Measurements from ENCODE around the gene LRRC18.

Gene LRRC18

GRCh38 chr10:48970654-48971053 is 31.0 kb upstream of the LRRC18 start:
- Histone ChIP-seq H3K27me3 (ENCODE audit: control insufficient read depth in 5 of 5, insufficient read depth in 4 of 5, low read length in 5 of 5) (peaks cover 0 to 3% (median 2%) of the 10 kb centered on the region in 5 donors), H3K9me3 (ENCODE audit: control insufficient read depth in 5 of 5, low read length in 5 of 5) (no peaks in the 10 kb centered on the region), H3K36me3 (ENCODE audit: control insufficient read depth in 5 of 5, insufficient read depth in 5 of 5, low read length in 5 of 5) (peaks cover 0 to 26% (median 0%) of the 10 kb centered on the region in 5 donors), H3K9ac (ENCODE audit: low read length in 5 of 5) (no peak overlapping the region), H3K4me1 (ENCODE audit: control insufficient read depth in 5 of 5, insufficient read depth in 5 of 5, low read length in 5 of 5) (no peaks in the 10 kb centered on the region), H3K27ac (ENCODE audit: low read depth, low read length) (no peak overlapping the region), H3K4me3 (ENCODE audit: low read depth in 1 of 5, low read length in 5 of 5) (no peak overlapping the region)

GRCh38 chr10:48970046-48970445 is 30.4 kb upstream of the LRRC18 start:
- Histone ChIP-seq H3K36me3 (ENCODE audit: control insufficient read depth in 5 of 5, insufficient read depth in 5 of 5, low read length in 5 of 5) (peaks cover 0 to 23% (median 0%) of the 10 kb centered on the region in 5 donors), H3K27me3 (ENCODE audit: control insufficient read depth in 5 of 5, insufficient read depth in 4 of 5, low read length in 5 of 5) (peaks cover 0 to 3% (median 2%) of the 10 kb centered on the region in 5 donors), H3K4me3 (ENCODE audit: low read depth in 1 of 5, low read length in 5 of 5) (no peak overlapping the region), H3K27ac (ENCODE audit: low read depth, low read length) (no peak overlapping the region), H3K9ac (ENCODE audit: low read length in 5 of 5) (no peak overlapping the region), H3K4me1 (ENCODE audit: control insufficient read depth in 5 of 5, insufficient read depth in 5 of 5, low read length in 5 of 5) (no peaks in the 10 kb centered on the region), H3K9me3 (ENCODE audit: control insufficient read depth in 5 of 5, low read length in 5 of 5) (no peaks in the 10 kb centered on the region)

DNA sequence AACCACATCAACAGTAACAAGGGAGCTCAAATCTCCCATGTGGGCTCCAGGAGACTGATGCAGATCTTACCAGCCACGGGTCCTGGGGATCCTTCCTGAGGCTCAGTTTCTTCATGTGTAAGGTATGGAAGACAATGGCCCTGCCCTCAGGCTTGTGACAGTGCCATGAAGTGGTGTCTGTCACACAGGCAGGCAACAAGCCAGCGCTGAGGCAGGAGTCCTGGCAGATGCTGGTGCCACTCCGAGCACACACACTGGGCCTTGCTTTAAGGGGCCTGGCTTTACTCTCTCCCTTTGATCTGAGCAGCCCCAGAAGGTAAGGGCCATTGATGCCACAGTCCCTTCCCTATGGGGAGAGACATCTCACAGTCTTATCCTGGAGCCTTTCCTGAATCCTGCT is 28.4 kb upstream of the LRRC18 start:
- H3K4me1 ChIP-seq (ENCODE audit: control insufficient read depth in 5 of 5, insufficient read depth in 5 of 5, low read length in 5 of 5): no peaks in the 10 kb centered on the region
- peaks cover 0 to 20% (median 0%) of the 10 kb centered on the region in 5 donors for H3K36me3 ChIP-seq (ENCODE audit: control insufficient read depth in 5 of 5, insufficient read depth in 5 of 5, low read length in 5 of 5)
- H3K27ac ChIP-seq (ENCODE audit: low read depth, low read length): no peak overlapping the region
- H3K9me3 ChIP-seq (ENCODE audit: control insufficient read depth in 5 of 5, low read length in 5 of 5): no peaks in the 10 kb centered on the region
- H3K27me3 ChIP-seq (ENCODE audit: control insufficient read depth in 5 of 5, insufficient read depth in 4 of 5, low read length in 5 of 5): peaks cover 0 to 3% (median 0%) of the 10 kb centered on the region in 5 donors
- no peak overlapping the region for H3K4me3 ChIP-seq (ENCODE audit: low read depth in 1 of 5, low read length in 5 of 5)
- no peak overlapping the region for H3K9ac ChIP-seq (ENCODE audit: low read length in 5 of 5)

DNA sequence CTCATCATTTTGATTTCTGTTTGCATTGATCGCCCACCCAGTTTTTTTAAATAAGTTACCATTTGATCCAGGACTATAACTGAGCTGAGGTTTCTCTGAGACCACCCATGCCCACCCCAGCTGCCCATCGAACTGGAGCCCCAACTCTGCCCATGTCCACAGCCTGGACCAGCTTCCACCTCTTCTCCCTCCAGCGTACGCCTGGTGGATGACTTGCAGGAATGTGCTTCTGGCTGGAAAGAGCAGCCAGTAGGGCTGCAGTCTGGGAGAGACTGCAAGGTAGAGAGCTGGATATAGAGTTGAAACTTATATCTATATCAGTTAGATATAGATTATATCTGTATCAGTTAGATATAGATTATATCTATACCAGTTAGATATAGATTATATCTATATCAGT is 25.8 kb upstream of the LRRC18 start:
- Histone ChIP-seq H3K27ac (ENCODE audit: low read depth, low read length) (no peak overlapping the region), H3K27me3 (ENCODE audit: control insufficient read depth in 5 of 5, insufficient read depth in 4 of 5, low read length in 5 of 5) (peaks cover 0 to 3% (median 0%) of the 10 kb centered on the region in 5 donors), H3K9ac (ENCODE audit: low read length in 5 of 5) (no peak overlapping the region), H3K9me3 (ENCODE audit: control insufficient read depth in 5 of 5, low read length in 5 of 5) (peaks cover 0 to 2% (median 0%) of the 10 kb centered on the region in 5 donors), H3K4me1 (ENCODE audit: control insufficient read depth in 5 of 5, insufficient read depth in 5 of 5, low read length in 5 of 5) (no peaks in the 10 kb centered on the region), H3K4me3 (ENCODE audit: low read depth in 1 of 5, low read length in 5 of 5) (no peak overlapping the region), H3K36me3 (ENCODE audit: control insufficient read depth in 5 of 5, insufficient read depth in 5 of 5, low read length in 5 of 5) (peaks cover 0 to 13% (median 0%) of the 10 kb centered on the region in 5 donors)

DNA sequence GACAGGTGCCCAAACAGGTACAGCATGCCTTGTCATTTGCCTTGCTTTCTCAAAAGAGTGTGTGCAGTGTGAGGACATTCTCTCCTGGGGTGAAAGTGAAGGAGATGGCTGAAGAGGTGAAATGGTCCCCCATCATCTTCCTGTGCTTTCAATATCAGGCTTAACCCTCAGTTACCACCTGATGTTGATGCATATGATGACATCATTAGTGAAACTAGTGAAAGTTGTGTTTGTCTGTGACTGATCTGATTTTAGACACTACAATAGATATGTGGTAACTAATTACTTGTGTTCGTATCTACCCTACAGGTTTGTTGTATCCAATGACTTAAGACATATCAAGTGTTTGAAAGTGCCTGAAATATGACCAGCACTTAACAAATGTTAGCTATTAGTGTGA is 24.4 kb upstream of the LRRC18 start:
- no peak overlapping the region for H3K4me3 ChIP-seq (ENCODE audit: low read depth in 1 of 5, low read length in 5 of 5)
- no peak overlapping the region for H3K27ac ChIP-seq (ENCODE audit: low read depth, low read length)
- H3K9ac ChIP-seq (ENCODE audit: low read length in 5 of 5): no peak overlapping the region
- peaks cover 0 to 13% (median 0%) of the 10 kb centered on the region in 5 donors for H3K36me3 ChIP-seq (ENCODE audit: control insufficient read depth in 5 of 5, insufficient read depth in 5 of 5, low read length in 5 of 5)
- peaks cover 0 to 2% (median 0%) of the 10 kb centered on the region in 5 donors for H3K9me3 ChIP-seq (ENCODE audit: control insufficient read depth in 5 of 5, low read length in 5 of 5)
- no peaks in the 10 kb centered on the region for H3K4me1 ChIP-seq (ENCODE audit: control insufficient read depth in 5 of 5, insufficient read depth in 5 of 5, low read length in 5 of 5)
- peaks cover 0 to 3% (median 0%) of the 10 kb centered on the region in 5 donors for H3K27me3 ChIP-seq (ENCODE audit: control insufficient read depth in 5 of 5, insufficient read depth in 4 of 5, low read length in 5 of 5)

DNA sequence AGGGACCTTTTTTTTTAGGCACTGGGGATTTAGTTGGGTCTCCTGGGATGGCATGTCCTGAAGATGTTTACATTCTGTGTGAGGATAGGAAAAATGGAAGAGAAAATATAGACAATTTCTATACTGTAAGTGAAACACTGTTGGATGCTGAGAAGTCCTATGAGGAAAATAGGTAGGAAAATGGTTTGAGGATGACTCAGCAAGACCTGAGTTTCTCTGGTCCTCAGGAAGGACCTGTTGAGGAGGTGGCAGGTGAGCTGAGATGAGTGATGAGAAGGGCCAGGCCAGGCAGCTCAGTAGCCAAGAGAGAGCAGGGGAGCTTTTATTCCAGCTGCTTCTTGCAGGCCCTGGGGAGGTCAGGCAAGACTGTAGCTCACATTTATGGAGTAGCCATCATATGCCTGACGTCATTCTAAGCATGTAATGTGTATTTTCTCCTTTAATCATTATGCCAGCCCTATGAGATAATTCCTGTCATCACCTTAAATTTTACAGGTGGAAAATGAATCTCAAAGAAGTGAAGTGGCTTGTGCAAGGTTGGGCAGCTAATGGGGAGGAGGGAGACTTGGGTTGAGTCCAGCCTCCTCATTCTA is 19.1 kb upstream of the LRRC18 start:
- Histone ChIP-seq H3K36me3 (ENCODE audit: control insufficient read depth in 5 of 5, insufficient read depth in 5 of 5, low read length in 5 of 5) (peaks cover 0 to 16% (median 0%) of the 10 kb centered on the region in 5 donors), H3K4me1 (ENCODE audit: control insufficient read depth in 5 of 5, insufficient read depth in 5 of 5, low read length in 5 of 5) (no peaks in the 10 kb centered on the region), H3K9ac (ENCODE audit: low read length in 5 of 5) (no peak overlapping the region), H3K27ac (ENCODE audit: low read depth, low read length) (no peak overlapping the region), H3K4me3 (ENCODE audit: low read depth in 1 of 5, low read length in 5 of 5) (no peak overlapping the region), H3K9me3 (ENCODE audit: control insufficient read depth in 5 of 5, low read length in 5 of 5) (peaks cover 0 to 2% (median 0%) of the 10 kb centered on the region in 5 donors), H3K27me3 (ENCODE audit: control insufficient read depth in 5 of 5, insufficient read depth in 4 of 5, low read length in 5 of 5) (no peaks in the 10 kb centered on the region)

GRCh38 chr10:48957361-48958151 is 17.9 kb upstream of the LRRC18 start:
- Histone ChIP-seq H3K27me3 (ENCODE audit: control insufficient read depth in 5 of 5, insufficient read depth in 4 of 5, low read length in 5 of 5) (no peaks in the 10 kb centered on the region), H3K36me3 (ENCODE audit: control insufficient read depth in 5 of 5, insufficient read depth in 5 of 5, low read length in 5 of 5) (peaks cover 0 to 16% (median 0%) of the 10 kb centered on the region in 5 donors), H3K27ac (ENCODE audit: low read depth, low read length) (no peak overlapping the region), H3K4me1 (ENCODE audit: control insufficient read depth in 5 of 5, insufficient read depth in 5 of 5, low read length in 5 of 5) (no peaks in the 10 kb centered on the region), H3K9me3 (ENCODE audit: control insufficient read depth in 5 of 5, low read length in 5 of 5) (peaks cover 0 to 2% (median 0%) of the 10 kb centered on the region in 5 donors), H3K4me3 (ENCODE audit: low read depth in 1 of 5, low read length in 5 of 5) (no peak overlapping the region), H3K9ac (ENCODE audit: low read length in 5 of 5) (no peak overlapping the region)

DNA sequence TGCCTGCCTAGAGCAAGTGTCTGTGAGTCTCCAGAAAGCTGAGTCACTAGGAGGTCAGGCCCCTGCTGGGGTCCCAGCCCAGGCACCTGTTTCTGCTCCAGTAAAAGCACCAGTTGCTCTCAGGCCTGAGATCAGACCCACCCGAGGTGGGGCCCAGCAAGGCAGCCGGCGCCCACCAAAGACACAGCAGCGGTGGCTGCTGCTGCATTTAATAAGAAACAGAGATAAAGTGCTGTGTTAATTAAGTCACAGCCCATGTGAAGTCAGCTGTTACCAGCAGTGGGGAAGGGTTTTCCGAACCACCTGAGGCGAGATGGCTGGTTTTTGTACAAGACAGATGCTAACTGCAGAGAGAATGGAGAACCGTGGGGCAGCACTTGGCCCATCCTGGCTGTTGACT is 12.1 kb upstream of the LRRC18 start:
- Histone ChIP-seq H3K36me3 (ENCODE audit: control insufficient read depth in 5 of 5, insufficient read depth in 5 of 5, low read length in 5 of 5) (peaks cover 0 to 18% (median 0%) of the 10 kb centered on the region in 5 donors), H3K27ac (ENCODE audit: low read depth, low read length) (no peak overlapping the region)

GRCh38 chr10:48948470-48949037 is 8.9 kb upstream of the LRRC18 start:
- no peak overlapping the region for H3K4me3 ChIP-seq (ENCODE audit: low read depth in 1 of 5, low read length in 5 of 5)
- no peak overlapping the region for H3K27ac ChIP-seq (ENCODE audit: low read depth, low read length)
- H3K9me3 ChIP-seq (ENCODE audit: control insufficient read depth in 5 of 5, low read length in 5 of 5): no peaks in the 10 kb centered on the region
- peaks cover 0 to 4% (median 2%) of the 10 kb centered on the region in 5 donors for H3K4me1 ChIP-seq (ENCODE audit: control insufficient read depth in 5 of 5, insufficient read depth in 5 of 5, low read length in 5 of 5)
- H3K9ac ChIP-seq (ENCODE audit: low read length in 5 of 5): no peak overlapping the region
- H3K36me3 ChIP-seq (ENCODE audit: control insufficient read depth in 5 of 5, insufficient read depth in 5 of 5, low read length in 5 of 5): peaks cover 0 to 14% (median 0%) of the 10 kb centered on the region in 5 donors
- H3K27me3 ChIP-seq (ENCODE audit: control insufficient read depth in 5 of 5, insufficient read depth in 4 of 5, low read length in 5 of 5): peaks cover 0 to 2% (median 0%) of the 10 kb centered on the region in 5 donors

More for the DNA sequence above, 12.1 kb upstream of the LRRC18 start:
- Histone ChIP-seq H3K9me3 (ENCODE audit: control insufficient read depth in 5 of 5, low read length in 5 of 5) (no peaks in the 10 kb centered on the region), H3K4me1 (ENCODE audit: control insufficient read depth in 5 of 5, insufficient read depth in 5 of 5, low read length in 5 of 5) (peaks cover 0 to 4% (median 2%) of the 10 kb centered on the region in 5 donors), H3K27me3 (ENCODE audit: control insufficient read depth in 5 of 5, insufficient read depth in 4 of 5, low read length in 5 of 5) (peaks cover 0 to 2% (median 0%) of the 10 kb centered on the region in 5 donors), H3K9ac (ENCODE audit: low read length in 5 of 5) (no peak overlapping the region), H3K4me3 (ENCODE audit: low read depth in 1 of 5, low read length in 5 of 5) (no peak overlapping the region)
